Measurements from ENCODE around the gene TNP1.
A peak's percentile ranks its signal among the peaks of the same experiment; 100 is the strongest.

Gene TNP1

DNA sequence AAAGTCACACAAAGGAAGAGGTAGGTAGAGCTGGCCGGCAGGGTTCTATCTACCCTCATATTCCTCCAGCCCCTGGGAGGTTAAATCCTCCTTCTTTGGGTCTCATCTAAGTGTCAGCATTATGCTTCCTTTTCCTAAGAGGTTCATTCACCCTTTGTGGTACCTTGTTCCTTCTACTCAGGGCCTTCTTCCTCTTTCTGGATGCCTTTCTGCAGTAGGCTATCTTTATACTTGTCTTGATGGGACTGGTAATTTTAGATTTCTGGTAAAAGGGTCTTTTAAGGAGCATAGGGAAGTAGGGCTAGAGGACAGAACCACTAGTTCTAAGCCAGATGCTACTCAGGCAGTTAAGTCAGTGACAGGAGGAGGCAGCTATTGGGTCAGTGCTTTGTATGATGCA lies 13.7 kb upstream of the TNP1 start:
- DNase-seq (ENCODE audit: low spot score): peak; percentile 78

DNA sequence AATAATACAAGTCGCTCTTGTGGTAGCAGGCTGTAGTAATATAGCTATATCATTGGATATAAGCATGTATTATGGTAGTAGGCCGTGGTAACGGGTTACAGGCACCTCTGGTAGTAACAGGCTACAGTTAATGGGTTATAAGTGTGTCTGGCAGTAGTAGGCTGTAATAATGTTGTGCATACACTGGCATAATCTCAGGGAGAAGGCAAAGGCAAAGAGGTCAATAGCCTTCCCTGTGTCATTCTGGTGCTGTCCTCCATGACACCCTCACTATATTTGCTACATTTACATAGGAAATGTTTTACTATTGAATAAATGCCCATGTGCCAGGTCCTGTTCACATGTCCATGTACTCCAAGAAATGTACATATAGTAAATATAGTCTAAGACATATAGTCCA lies 12.8 kb upstream of the TNP1 start:
- no peak for DNase-seq (ENCODE audit: low spot score)

DNA sequence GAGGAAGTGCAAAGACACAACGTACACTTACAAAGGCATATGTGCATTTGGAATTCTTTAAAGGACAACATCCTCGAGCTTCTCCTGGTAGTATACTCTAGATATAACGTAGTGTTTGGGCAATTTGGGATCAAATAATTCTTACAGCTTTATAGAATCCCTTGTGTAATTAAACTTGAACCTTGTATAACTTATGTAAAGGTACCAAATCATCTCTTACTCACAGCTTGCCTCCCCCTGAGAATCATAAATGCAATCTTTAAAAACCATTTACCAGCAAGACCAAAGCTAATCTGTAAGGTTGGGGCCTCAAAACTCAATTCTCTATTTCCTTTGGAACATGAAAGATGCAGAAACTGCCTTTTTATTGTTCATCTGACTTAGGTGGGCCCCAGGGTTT lies 12.2 kb upstream of the TNP1 start:
- no peak for DNase-seq (ENCODE audit: low spot score)

DNA sequence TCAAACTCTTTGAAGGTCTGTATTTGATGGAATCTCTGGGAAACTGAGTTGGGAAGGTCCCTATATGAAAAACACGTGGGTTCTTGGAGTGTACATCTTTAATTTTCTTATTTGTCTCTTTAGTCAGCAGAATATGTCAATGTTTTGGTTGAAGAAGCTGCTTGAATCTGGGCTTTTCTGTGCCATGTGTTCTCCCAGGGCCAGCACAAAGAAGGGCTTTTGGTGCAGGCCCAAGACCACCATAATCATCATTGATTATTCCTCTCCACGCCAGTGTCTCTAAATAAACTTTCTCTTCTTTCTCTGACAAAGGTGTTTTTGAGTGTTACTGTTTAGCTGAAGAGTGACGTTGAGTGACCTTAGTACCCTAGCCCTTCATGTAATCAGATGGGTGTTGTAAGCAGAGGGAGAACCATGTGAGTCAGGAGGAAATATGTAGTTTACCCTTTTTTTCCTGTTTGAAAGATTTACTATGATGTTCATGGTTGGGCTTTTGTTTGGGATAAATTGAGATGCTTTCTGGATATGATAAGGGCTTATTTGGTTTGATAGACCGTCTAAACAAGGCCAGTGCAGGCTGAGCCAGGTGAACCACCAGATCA lies 11.6 kb upstream of the TNP1 start:
- DNase-seq (ENCODE audit: low spot score): no peak

DNA sequence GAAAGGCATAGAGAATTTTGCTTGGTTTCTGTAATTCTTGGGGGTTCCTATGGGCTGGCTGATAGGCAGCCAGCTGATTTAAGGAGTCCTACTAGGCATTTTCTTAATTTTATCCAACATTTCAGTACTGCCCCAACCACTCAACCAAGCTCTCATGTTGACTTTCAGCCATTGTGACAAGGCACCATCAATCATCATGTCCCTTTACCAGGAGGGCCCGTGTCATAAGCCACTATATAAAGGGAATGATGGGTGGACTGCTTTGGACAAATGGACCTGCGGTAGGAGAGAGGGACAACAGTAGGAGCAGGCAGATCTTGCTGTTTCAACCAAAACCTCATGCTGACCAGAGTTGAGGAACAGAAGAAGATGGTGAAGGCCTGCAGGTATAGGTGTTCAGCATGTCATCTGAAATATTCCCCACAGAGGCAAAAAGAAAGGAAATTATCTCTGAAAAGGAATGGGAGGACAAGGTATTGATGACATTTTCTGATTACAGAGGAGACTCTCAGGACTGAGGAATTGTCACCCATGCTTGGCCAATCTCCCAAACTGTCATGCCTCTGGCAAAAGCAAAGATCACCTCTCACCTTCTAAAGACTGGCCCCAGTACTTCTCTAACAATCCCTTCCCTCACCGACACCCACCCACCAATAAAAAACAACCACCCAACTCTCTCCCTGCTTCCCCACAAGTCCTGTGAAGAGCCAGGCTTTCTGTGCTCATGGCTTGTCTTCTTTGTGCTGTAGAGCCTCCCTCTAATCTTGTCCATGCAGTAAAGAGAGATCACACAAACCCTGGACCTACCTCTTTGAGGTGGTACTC lies 10.9 kb upstream of the TNP1 start:
- DNase-seq (ENCODE audit: low spot score): no peak

DNA sequence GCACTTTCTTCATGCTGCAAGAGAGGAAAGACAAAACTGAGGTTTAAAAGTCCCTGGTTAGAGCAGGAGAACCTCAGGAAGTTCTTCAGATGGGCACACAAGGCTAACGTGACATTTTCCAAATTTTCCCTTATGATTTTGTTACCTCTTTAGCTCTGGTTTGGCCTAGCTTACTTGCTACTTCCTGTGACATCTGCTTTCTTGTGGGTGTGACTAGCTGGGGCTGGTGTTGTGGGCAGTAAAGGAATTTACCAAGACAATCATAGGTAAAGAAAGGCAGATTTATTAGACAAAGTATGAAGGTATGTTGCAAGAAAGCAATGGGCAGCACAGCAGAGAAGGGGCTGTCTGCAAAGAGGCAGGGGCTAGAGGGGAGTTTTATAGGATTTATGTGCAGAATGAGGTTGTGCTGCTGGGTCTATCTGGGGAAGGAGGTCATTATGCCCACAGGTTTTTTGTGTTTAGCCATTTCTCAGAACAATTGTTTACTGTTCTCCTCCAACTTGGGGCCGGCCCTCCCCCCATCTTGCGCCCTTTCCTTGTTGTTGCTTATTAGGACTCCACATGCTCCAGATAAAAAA lies 6.7 kb upstream of the TNP1 start:
- no peak for DNase-seq (ENCODE audit: low spot score)

DNA sequence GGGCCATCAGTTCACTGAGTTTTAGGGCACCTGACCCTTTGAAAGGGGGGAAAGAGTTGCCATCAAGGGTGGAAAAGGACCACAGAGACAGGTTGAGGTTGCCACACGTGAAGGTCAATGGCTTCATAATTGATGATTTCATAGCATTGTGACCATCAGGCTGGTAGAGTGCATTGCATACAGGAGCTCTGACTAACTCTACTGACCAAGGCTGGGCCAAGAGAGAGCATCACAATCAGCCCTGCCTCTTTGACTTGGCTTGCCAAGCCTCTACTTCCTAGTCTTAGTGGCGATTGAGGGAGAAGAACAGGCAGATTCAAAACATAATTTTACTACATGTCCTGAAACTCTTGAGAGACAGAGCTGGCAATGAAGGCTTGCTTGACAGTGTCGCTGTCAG lies 5.8 kb upstream of the TNP1 start:
- DNase-seq (ENCODE audit: low spot score): no peak

DNA sequence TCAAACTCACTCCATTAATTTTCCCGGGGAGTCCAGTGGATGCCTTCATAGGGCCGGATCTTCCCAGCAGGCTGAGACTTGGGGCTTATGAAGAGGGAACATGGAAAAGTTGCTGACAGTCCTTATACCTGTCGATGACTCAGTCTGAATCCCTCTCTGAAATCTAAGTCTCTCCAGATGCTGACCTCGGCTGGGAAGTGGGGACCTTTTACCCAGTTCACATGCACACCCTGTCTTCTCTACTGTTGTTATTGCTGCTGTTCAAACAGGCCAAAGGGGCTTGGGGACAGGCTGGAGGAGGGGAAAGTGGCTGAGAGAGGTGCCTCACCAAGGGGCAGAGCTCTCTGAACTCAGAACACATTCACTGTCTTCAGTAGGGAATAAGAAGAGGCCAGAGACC lies 4.1 kb upstream of the TNP1 start:
- DNase-seq (ENCODE audit: low spot score): no peak

DNA sequence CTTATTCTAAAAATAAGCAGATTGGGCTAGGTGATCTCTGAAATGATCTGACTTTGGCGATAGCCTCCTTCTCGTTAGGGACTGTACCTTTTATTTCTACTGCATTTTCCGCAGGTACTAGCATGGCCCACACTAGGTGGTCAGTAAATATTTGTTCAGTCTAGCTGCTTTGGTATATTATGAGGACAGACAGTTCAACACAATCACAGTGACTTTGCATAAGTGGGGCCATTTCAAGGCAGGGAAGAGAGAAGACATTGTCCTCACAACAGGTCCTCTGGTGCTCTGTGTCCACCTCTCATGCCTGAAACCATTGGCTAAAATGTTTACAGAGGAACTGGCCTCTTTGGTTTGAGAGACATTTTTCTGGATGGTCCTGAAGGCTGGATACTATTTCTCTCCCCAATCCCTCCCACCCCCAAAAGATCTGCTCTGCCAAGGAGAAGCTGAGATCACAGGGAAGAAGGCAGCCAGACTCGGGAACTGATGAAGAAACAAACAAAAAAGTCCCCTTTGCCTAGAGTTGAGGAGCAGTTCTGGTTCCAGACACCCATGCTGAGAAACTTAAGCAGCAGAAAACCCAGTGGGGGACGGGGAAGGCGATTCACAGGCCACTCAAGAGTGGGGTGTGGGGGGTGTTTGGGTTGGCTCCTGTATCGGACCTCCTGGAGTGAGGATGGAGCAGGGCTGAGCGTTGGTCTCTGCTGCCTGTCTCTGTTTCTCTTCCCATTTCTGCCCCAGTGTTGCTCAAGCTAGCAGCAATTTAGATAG lies 2.9 kb upstream of the TNP1 start:
- no peak for DNase-seq (ENCODE audit: low spot score)

DNA sequence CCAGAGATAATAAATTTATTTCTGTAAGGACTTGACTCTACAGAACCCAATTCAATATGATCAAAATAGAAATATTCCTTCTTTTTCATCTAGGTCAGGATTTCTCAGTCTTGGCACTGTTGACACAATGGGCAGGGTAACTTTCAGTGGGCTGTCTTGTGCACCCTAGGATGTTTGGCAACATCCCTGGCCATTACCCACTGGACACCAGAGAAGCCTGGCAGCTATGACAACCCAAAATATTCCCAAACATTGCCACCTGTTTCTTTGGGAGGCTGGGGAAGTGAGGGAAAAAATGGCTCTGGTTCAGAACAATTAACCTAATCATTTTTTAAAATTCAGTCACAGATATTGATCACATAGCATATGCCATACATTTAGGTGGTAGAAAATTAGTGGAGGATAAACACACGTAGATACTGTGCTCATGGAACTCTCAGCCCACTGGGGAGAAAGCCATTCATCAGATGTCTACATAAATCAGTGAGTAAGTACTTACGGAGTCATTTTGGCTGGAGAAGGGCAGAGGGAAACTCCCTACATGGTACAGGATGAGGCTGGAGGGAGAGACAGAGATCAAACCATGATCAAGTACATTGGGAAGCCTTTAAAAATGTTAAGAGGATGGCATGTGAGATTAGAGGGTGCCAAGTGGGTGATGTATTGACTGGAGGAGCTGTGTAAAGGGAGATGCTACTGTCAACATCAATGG lies 718 bp upstream of the TNP1 start:
- no peak for DNase-seq (ENCODE audit: low spot score)

DNA sequence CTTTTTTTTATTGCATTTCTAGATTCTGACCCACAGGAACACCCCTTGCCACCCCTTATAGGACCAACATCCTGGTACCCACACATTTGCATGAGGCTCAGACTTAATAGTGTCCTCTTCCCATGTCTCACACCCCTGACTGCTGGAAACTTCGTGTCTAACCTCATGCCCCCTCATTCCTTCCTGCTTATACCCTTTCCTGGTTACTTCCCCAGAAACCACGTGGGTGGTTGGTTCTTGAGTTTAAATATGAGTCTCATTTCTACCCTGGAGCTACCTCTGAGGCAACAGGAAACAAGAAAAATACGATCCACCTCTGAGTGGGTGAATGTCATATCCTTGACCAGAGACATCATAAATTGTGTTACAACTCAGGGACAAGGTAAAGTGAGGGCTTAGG lies 1.6 kb downstream of the TNP1 start:
- no peak for DNase-seq (ENCODE audit: low spot score)

DNA sequence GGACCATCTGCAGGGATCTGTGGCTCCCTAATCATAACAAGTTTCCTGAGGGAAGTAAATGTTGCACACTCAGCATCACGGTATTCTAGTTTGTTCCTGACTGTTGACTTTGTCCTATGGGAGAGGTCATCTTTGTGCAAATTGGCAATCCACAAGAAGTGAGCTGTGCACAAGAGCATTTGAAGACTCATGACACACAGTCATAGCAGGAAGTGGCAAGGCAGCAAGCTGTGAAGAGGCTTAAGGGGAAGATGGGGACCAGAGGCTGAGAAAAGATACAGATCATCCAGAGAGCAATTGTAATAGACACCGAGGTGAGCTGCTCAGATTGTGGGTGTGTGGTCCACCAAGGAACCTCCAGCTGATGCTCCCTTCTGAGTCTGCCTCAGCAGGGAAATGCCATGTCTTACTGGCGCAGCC lies 2.7 kb downstream of the TNP1 start:
- DNase-seq (ENCODE audit: low spot score): no peak

DNA sequence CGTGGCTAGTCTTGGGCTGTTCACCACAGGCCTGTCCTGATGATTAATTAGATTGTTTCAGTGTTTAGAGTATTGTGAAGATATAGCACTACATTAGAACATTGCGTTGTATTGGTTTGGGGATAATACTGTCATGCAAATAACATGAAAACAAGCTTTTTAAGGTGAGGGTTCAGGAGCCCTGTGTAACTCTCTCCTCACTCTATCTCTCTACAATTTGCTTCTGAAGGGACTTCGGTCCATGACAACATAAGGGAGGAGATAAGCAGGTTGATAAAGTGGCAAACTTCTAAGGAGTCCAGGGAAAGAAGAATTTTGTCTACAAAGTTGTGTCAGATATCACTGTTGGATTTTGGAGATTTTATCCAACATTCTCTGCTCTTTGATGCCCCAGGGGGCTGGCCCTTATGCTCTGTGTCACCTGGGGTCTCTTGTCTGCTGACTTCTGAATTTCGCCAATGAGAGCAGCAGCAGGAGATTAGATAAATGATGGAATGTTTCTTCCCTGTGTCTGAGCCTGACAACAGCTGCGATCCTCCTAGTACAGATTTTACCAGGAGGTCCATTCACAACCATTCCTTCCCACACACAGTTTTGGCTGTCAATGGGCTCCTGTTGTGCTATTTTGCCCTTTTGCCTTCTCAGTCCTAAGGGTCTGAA lies 3.3 kb downstream of the TNP1 start:
- no peak for DNase-seq (ENCODE audit: low spot score)

DNA sequence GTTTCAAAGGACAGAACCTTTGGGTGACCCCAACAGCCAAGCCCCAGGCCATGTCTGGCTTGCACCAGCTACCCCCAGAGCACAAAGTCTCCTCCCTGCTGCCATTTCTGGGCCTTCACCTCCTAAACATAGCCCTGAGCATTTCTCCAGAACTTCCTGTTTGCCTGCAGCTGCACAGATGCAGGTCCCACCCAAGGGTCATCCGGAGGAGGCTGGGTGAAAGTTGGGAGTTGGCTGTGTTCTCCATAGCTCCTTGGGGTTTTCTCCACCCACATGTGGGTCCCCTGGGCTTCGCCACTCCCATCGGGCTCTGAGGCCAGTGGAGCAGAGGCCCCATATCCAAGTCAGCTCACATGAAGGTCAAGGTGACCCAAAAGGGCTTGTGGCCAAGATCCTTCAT lies 4.3 kb downstream of the TNP1 start:
- DNase-seq (ENCODE audit: low spot score): no peak

DNA sequence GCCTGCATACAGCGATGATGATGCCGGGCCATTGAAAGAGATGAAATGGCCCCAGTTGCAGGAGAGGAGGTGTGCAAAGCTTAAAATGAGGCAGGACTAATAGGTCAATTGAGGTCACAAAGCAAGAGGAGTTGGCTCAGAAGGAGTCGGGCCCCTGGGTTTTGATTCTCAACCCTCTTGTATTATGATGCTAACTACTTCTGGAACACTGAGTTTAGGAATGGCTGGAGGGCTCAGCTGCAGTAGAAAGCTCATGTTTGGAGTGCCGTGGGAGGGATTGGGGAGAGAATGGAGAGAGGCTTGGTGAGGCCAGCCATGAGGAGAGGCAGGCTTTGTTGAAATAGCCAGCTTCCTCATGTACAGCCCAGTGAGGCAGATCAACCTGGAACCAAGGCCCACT lies 4.8 kb downstream of the TNP1 start:
- no peak for DNase-seq (ENCODE audit: low spot score)

DNA sequence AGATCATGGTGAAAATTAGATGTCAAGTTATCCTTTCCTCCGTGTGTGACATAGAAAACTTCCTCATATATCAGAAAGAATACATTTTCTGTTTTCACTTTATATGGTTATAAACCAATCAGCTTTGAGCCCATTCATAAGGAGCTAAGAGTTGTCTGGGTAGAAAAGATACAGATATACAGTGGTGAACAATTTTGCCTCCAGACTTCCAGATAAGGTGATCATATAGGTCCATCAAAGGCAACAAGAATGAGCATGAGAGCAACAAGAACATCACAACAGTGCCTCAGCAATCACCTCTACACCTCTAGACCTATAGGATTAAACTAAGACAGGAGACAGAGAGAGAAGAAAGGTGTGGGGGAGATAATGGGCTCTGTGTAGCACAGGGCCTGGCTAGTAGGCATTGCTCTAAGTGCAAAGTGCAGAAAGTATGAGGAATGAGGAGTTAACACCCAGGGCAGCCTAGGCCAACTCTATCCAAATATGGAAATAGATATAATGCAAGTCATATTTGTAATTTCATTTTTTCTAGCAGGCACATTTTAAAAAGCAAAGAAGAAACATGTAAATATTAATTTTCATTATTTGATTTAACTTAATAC lies 8.3 kb downstream of the TNP1 start:
- no peak for DNase-seq (ENCODE audit: low spot score)

DNA sequence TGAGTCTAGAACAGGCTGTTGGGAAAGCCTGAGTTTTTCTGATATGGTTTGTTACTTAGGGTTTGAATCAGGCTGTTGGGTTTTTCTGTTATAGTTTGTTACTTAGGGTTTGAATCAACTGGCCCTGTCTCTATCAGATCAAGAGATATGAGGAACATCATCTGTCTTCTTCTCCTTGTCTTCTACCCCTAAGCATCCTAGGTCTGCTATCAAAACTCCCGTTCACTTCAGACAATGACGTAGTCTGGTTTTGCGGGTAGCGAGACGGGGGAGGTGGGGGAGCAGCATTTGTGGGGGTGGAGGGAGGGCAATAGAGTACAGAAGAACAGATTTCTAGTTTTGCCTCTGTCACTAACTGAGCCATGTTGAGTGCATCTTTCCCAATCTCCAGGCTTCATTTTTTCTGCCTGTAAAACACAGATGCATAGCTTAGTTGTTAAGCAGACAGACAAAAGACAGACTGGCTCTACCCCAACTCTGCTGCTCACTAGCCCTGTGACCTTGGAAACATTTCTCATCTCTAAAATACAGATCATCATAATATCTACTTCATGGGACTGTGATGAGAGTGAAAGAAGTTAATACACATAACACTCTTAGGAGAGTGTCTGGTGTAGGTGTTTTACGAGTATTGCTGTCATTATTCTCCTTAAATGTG lies 9.1 kb downstream of the TNP1 start:
- DNase-seq (ENCODE audit: low spot score): no peak

DNA sequence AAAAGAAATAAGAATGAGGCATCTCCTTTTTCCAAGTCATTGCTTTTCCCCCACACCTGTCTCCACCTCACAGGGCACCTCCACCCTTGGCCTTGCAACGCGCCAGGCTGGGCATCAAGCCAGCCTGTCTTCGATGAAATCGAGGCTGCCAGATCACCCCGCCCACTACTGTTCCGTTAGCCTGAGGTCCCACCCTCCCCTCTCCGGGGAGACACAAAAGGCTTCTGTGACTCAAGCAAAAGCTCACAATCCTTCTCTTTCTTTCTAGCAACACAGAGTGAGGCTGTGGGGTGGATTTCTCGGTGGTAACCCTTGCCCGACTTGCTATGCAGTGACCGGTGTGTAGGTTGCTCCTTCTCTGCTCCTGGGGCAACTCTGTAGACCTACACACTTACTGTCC lies 9.9 kb downstream of the TNP1 start:
- peak; percentile 94 for DNase-seq (ENCODE audit: low spot score)

DNA sequence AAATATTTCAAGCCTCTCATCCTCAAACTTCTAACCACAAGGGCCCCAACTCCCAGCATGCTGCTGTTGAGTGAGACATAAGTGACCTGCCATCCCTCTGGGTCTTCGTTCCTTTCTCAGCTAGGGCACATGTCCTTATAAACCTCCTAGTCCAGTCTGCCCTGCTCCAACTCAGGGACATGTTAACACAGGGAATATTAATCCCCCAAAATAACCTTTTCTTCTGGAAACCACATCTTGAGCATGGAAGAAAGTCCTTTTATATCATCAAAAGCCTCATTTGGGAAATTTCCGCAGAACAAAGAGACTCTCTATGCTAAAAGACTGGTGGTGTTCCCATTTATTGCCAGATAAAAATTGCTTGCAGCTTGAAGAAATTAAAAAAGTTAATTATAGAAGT lies 14.4 kb downstream of the TNP1 start:
- no peak for DNase-seq (ENCODE audit: low spot score)

DNA sequence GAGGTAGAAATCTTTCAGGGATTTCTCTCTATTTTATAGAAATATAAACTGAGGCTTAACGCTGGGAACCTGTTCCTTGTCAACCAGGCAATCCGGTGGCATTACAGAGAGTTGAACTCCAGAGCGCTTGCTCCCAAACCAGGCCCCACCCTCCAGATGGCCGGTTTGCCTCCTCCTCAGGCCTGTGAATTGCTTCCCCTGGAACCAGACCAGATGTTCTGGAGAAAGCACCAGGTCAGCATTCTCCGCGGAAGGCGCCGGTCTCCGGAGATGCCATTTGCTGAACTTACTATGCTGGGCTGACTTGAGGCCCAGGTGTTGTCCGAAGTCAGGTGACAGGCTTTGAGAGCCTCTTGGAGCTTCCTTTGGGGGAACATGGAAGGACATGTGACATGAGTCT lies 17.2 kb downstream of the TNP1 start:
- no peak for DNase-seq (ENCODE audit: low spot score)

DNA sequence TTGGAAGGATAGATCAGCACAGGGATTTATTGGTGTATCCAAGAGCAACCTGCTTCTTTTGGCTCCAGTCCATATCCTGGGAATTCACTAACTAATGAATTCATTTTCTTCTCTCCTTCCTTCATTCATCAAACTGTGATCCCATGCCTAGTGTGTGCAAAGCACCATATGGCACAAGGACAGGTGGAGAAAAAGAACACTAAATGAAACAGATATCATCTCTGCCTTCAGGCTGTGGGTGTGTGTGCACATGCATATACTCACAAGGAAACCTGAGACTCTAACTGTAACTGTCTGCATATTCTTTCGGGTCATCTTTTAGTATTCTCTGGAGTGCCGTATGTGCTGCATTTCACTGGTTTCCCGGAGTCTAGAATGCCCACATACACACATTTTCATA lies 20.2 kb downstream of the TNP1 start:
- DNase-seq (ENCODE audit: low spot score): no peak

Data from pons (tissue), 1 donor.